Activated CD4-positive, alpha-beta T cell treated with anti-CD3 and anti-CD28 coated beads, Interleukin-2, amount 50 U/mL, for 1 hour (primary cell): ENCODE results near the gene AMOT.

Experiments used
- DNase-seq: peaks from one replicate; pipeline ENCODE4 v3.0.0-alpha.2; 2020

The AMOT gene

GRCh38 chrX:112736310-112736709 is 104.3 kb downstream of the AMOT start:
- no peak for DNase-seq

- DNase-seq = no peak
Measured at GRCh38 chrX:112735147-112735546, 105.5 kb downstream of the AMOT start.

GRCh38 chrX:112734290-112734689 is 106.3 kb downstream of the AMOT start:
- no peak for DNase-seq

GRCh38 chrX:112731793-112732192 is 108.8 kb downstream of the AMOT start:
- no peak for DNase-seq
